Endometrial microvascular endothelial cells (primary cell): ENCODE data around the gene PDZD2. TPM values are rescaled to one million over a fixed set of nuclear protein-coding genes. Genes with fewer than 3 reads are reported as not detected.

Source experiments
- in situ Hi-C: cut with HindIII; loops from 2 replicates; pipeline ENCODE4 v1.10.0; 2017; ENCODE audit warnings: low sequenced_read_pairs, low pct_unique_long_range_greater_than_20kb; ENCODE audit errors: inconsistent ontology term
- total RNA-seq: library from RNA; depleted of rRNA; stranded (reverse); fragments of >200 nt; gene quantifications from one replicate; pipeline ENCODE4 v1.2.3, GENCODE V29; 2015; ENCODE audit errors: inconsistent ontology term

Gene PDZD2
- total RNA-seq, 1 donor from 2014 or later = 5.4 TPM

DNA sequence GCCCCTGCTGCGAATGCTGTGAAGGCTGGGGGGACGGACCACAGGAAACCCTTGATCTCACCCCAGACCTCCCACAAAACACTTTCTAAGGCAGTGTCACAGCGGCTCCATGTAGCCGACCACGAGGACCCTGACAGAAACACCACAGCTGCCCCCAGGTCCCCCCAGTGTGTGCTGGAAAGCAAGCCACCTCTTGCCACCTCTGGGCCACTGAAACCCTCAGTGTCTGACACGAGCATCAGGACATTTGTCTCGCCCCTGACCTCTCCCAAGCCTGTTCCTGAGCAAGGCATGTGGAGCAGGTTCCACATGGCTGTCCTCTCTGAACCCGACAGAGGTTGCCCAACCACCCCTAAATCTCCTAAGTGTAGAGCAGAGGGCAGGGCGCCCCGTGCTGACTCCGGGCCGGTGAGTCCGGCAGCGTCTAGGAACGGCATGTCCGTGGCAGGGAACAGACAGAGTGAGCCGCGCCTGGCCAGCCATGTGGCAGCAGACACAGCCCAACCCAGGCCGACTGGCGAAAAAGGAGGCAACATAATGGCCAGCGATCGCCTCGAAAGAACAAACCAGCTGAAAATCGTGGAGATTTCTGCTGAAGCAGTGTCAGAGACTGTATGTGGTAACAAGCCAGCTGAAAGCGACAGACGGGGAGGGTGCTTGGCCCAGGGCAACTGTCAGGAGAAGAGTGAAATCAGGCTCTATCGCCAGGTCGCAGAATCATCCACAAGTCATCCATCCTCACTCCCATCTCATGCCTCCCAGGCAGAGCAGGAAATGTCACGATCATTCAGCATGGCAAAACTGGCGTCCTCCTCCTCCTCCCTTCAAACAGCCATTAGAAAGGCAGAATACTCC lies 450.4 kb downstream of the PDZD2 start:
- in situ Hi-C loops = no loop called here

DNA sequence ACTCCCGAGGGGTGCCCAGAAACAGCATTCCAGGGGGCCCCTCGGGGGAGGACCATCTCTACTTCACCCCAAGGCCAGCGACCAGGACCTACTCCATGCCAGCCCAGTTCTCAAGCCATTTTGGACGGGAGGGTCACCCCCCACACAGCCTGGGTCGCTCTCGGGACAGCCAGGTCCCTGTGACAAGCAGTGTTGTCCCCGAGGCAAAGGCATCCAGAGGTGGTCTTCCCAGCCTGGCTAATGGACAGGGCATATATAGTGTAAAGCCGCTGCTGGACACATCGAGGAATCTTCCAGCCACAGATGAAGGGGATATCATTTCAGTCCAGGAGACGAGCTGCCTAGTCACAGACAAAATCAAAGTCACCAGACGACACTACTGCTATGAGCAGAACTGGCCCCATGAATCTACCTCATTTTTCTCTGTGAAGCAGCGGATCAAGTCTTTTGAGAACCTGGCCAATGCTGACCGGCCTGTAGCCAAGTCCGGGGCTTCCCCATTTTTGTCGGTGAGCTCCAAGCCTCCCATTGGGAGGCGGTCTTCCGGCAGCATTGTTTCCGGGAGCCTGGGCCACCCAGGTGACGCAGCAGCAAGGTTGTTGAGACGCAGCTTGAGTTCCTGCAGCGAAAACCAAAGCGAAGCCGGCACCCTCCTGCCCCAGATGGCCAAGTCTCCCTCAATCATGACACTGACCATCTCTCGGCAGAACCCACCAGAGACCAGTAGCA lies 451.3 kb downstream of the PDZD2 start:
- in situ Hi-C loops = no loop called here

DNA sequence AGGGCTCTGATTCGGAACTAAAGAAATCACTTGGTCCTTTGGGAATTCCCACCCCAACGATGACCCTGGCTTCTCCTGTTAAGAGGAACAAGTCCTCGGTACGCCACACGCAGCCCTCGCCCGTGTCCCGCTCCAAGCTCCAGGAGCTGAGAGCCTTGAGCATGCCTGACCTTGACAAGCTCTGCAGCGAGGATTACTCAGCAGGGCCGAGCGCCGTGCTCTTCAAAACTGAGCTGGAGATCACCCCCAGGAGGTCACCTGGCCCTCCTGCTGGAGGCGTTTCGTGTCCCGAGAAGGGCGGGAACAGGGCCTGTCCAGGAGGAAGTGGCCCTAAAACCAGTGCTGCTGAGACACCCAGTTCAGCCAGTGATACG lies 451.8 kb downstream of the PDZD2 start:
- in situ Hi-C loops = no loop called here

DNA sequence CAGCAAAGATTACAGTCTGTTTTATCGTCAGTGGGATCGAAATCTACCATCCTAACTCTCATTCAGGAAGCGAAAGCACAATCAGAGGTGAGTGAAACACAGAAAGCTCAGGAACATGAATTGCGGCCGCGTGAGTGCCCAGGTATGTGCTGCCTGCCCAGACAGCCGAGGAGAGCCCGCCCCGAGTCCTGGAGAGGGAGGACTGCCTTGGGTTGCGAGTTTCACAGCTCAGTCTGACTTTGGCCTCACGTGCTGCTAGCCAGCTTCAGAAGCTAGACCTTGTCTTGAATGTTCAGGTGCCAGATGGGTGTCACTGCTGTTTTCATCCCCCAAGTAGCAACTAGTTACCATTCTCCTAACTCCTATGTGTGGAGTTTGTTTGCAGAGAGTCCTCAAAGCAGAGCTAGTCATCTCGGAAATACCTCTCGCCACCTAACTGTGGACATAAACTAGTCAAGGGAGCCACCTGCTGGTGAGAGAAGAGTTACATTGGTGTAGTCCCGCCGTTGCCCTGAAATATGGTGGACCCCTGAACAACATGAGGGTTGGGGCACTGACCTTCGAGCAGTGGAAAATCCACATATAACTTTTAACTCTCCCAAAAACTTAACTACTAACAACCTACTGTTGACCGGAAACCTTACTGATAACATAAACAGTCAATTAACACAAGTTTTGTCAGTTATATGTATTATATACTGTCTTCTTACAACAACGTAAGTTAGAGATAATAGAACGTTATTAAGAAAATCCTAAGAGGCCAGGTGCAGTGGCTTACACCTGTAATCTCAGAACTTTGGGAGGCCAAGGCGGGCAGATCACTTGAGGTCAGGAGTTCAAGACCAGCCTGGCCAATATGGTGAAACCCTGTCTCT lies 454.2 kb downstream of the PDZD2 start:
- in situ Hi-C loops = no loop called here

DNA sequence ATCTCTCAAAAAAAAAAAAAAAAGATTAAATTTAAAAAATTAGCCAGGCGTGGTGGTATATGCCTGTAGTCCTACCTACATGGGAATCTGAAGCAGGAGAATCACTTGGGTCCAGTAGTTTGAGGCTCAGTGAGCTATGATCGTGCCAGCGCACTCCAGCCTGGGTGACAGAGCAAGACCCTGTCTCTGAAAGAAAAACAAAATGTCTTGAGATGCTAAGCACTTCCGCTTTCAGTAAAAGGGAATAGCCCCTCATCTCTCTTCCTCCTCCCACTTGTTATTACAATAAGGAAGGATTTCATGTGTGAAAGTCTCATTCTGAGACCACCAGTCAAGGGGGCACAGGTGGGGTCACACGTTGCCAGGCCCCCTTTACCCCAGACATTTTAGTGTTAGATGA lies 455.8 kb downstream of the PDZD2 start:
- in situ Hi-C loops = no loop called here

DNA sequence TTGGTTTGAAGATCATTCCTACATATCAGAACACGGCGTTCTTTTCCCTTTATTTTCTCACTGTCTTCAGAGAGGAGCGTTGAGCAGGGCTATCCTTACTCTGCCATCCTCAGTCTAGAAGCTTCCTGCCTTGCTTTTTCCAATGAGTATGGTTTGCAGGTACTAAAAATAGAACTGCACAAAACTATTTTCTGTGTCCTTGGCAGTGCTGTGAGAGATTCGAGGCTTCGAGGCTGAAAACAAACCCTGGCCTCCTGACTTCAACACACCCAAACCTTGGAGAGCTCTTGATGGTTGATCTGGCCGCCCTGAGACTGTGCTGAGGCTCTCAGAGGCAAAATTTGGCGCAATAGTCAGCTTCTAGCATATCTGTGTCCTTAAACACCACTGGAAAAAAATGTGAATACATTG lies 456.3 kb downstream of the PDZD2 start:
- in situ Hi-C loops = no loop called here

DNA sequence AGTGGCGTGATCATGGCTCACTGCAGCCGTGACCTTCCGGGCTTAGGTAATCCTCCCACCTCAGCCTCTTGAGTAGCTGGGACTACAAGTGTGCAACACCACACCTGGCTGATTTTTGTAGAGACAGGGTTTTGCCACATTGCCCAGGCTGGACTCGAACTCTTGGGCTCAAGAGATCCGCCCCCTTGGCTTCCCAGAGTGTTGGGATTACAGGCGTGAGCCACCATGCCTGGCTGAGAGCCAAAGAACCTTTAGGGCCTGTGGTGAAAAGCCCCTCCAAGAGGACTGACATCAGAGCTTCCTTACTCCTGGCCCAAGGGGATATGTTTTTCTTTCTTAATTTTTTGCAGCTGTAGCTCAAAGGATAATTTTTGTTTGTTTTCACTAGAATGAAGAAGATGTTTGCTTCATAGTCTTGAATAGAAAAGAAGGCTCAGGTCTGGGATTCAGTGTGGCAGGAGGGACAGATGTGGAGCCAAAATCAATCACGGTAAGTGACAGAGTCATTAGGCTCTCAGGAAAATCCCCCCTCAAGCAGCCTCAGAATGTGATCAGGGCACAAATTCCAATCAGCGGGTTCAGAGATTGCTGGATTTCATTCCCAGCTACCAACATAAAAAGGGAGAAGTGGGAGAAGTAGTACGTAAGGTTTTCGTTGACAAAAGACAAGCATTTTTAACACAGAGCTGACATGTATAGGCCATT lies 458.1 kb downstream of the PDZD2 start:
- in situ Hi-C loops = no loop called here

DNA sequence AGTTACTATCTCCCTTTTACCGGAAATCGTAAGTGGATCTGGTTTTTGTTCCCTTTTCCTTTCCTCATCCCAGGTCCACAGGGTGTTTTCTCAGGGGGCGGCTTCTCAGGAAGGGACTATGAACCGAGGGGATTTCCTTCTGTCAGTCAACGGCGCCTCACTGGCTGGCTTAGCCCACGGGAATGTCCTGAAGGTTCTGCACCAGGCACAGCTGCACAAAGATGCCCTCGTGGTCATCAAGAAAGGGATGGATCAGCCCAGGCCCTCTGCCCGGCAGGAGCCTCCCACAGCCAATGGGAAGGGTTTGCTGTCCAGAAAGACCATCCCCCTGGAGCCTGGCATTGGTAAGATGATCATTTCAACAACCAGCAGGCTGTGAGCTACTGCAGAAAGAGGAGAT lies 459.4 kb downstream of the PDZD2 start:
- in situ Hi-C loops = no loop called here

DNA sequence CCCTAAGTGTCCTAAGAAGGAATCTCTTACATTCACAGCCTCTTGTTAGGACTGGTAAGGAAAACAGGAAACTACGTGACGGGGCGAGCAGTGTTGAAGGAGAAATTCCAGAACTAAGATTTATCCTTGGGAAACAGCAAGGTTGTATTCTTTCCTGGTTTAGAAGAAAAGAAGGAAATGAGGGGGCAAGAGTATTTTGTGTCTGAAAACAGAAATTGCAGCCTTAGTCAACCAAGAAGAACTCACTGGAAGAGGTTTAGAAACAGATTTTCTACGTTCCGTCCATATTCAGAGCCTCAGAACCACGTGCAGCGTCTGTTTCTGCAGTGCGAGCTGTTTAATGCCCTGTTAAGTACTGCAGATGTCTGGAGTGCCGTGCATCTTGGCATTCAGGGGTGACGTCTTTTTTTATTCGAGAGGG lies 460.0 kb downstream of the PDZD2 start:
- in situ Hi-C loops = no loop called here

DNA sequence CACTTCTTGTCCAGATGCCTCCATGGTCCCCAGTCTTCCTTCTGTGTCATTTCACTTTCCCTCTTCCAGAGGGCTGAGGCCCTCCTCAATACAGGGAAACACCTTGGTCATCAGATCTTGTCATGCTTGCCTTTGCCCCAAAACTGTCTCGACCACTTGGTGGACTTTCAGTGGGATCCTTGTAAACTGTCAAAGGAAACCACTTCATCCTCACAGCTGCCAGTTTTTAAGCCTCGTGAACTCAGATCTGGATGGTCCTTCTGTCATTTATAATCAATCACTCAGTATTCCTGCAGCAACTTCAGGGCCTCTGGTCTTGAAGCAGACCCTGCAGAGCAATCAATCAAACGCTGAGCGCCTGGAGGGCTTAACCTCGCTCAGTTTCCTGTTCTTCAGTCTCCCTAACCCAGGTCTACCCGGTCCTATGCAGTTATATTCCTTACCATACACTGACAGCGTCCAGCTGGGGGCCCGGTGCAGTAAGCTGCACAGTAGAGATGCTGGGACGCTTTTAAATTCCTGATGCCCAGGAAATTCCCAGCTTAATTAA lies 460.6 kb downstream of the PDZD2 start:
- in situ Hi-C loops = no loop called here

DNA sequence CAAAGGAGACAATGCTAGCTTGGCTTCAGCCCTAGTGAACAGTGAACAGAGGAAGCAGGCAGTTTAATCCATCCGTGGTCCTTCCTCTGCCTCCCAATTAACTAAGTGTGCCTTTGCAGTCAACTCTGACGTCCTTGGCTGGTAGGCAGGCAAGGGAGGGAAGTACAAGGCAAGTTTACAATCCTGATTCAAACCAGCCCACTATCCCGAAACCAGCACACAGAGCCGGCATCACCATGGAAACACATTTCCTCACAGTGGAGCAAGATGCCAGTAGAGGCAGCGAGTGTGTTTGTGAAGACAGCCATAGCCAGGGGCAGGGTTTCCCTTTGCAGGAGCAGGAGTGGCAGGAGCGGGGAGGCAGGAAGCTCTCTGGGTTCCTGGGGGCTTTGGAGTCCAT lies 461.3 kb downstream of the PDZD2 start:
- in situ Hi-C loops = no loop called here

DNA sequence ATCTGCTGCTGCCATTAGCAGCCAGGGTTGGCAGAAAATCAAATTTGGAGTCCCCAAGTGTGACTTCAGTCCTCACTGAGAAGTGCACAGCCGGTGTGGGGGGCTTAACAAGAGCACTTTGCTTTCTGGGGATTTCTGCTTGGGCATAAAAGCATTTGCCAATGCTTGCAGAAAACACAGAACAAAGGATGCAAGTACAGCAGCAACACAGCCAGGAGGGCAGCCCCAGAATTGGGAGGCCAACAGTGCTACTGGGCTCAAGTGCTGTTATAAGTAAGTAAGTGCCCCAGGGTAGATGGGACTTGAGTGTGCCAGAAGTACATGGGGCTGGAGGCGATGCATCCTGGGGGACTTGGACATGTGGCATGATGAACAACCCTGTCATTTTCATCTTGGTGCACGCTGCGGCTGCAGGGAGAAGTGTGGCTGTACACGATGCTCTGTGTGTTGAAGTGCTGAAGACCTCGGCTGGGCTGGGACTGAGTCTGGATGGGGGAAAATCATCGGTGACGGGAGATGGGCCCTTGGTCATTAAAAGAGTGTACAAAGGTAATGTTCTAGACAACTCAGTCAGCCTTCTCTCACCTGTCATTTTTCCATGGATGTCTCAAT lies 461.9 kb downstream of the PDZD2 start:
- in situ Hi-C loops = no loop called here

DNA sequence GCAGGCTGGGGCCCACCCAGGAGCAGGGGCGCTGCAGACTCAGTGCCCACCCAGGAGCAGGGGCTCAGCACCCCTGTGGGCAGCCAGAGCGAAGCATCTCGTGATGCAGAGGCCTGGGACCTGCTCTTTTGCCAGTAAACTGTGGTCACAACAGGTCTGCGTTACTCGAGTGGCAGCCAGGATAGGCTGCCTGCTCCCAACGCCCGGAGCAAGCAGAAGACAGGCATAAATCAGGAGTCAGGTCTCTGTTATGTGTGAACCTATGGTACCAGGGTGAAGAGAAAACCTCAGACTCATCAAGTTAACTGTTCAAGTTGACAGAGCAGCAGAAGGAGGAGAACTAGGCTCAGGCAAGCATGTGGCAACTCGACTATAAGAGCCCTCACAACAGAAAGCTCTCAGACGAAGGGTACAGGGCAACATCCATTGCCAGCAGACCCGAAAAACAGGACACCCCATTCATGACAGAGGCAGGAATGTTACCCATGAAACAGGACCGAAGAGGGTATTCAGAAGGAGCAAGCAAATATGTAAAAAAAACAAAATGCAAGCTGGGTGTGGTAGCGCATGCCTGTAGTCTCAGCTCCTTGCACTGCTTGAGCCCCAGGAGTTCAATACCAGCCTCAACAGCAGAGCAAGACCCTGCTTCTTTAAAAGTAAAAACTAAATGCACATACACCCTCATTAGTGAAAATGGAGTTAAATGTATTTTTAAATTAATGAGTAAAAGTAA lies 463.5 kb downstream of the PDZD2 start:
- in situ Hi-C loops = no loop called here

DNA sequence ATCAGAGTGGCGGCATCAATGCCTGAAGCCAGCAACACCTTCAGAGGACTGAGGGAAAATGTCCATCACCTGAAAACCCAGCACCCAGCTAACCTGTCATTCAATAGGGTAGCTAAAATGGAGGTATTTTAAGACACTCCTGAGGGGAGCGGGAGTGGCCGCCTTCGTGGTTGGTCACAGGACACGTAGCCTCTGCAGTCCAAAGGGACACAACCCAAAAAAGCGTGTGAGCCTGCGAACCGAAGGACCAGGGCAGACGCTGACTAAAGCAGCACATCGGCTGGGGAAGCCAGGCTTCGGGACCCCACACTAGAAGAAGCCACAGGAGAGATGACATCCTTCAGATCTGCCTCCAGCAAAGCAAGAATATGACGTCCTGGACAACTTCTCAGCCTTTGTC lies 464.6 kb downstream of the PDZD2 start:
- in situ Hi-C loops = no loop called here

DNA sequence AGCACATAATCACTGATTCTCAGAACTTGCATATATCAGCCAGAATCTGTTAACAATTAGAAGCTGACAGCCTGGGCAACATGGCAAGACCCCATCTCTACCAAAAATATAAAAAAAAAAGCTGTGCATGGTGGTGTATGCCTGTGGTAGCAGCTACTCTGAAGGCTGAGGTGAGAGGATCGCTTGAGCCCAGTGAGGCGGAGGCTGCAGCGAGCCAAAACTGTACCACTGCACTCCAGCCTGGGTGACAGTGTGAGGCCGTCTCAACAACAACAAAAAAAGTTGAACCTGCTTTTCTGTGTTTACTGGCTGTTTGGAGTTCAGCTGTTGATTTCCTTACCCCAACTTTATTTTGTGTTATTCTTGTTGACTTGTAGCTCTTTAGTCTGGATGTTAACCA lies 468.4 kb downstream of the PDZD2 start:
- in situ Hi-C loops = no loop called here

DNA sequence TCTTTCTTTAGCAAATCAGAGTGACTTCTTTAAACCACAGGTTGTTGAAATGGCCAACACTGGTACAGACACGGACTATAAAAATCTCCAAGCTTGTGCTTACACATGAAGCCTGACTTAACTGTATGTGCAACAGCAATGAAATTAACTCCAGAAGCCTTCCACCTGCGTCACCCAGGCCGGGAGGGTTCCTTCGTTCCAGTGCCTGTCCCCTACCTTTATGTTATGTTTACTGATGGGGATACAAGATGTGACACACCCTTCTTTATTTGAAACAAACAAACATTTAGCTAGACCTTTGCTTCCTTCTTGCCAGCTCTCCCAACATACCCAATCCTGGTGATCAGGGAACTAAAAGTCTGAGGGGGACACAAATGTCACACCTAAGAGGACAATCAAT lies 469.2 kb downstream of the PDZD2 start:
- in situ Hi-C loops = no loop called here

DNA sequence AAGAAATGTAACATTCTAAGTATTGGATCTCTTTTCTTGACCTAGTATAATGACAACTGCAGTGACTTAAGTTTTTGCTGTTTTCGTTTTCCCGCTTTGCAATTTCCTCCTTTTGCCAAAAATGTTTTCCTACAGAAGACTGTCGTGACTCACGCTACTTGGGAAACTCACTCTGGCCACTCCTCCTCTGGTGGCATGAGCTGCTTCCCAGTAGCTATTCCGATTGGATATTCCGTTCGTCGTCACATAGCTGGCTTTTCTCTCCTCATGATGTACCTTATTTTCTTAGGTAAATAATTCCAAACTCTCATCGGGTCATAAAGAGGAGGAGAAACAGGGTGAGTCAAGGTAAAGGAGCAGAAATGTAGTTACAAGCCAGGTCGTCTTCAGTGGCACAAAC lies 470.3 kb downstream of the PDZD2 start:
- in situ Hi-C loops = no loop called here
